Sigmoid colon (tissue), 4 donors: ENCODE results near the gene YEATS2.

Source experiments
- CTCF ChIP-seq, 4 experiments: fragments of 450-650 bp in 3 of 4; fragments of 200-600 bp in 1 of 4; IDR thresholded peaks; one replicate each; pipeline ENCODE4 v1.5.1; 2016 to 2019; ENCODE audit warnings: antibody characterized with exemption in 4 of 4, mild to moderate bottlenecking in 3 of 4, moderate library complexity in 2 of 4
- POLR2A ChIP-seq, 2 donors: fragments of 450-650 bp; IDR thresholded peaks; one replicate each; pipeline ENCODE4 v1.6.1; 2016; ENCODE audit warnings: antibody characterized with exemption in 2 of 2, mild to moderate bottlenecking in 2 of 2, moderate library complexity in 2 of 2
- POLR2AphosphoS5 ChIP-seq, 4 donors: sonication (generic); formaldehyde crosslinking; IDR thresholded peaks; one replicate each; pipeline ENCODE4 v1.6.1; 2017; ENCODE audit warnings: antibody characterized with exemption in 4 of 4

DNA sequence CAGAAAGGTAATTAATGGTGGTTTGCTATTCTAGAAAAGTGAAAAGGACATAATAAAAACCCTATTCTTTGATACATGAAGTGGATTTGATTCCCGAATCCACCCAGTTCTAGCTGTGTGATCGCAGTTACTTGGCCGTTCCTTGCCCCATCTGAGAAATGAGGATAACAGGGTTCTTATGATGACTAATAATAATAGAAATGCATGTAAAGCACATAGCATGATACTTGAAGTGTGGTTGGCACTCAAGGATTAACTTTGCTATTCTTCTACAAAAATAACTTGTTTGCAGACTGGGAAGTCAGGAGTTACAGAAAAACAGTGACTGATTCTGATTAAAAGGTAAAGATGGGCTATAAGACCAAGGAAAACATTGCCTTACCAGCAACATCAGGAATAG, 160.3 kb downstream of the YEATS2 start:
- no peak for TF ChIP-seq CTCF (IDR thresholded peaks at IDR 0.05)
- no peak for TF ChIP-seq POLR2AphosphoS5 (IDR thresholded peaks at IDR 0.05)
- no peak for TF ChIP-seq POLR2A (IDR thresholded peaks at IDR 0.05)
